B cell (primary cell): ENCODE data around the gene SHBG.

ENCODE experiments used
- CTCF ChIP-seq: fragments of 200-600 bp; IDR thresholded peaks from one replicate; pipeline ENCODE4 v1.8.0; 2022; ENCODE audit warnings: antibody characterized with exemption, mild to moderate bottlenecking
- EZH2 ChIP-seq: IDR thresholded peaks from 2 replicates; pipeline ENCODE4 v1.6.1; 2012; ENCODE audit warnings: borderline replicate concordance, low read depth, mild to moderate bottlenecking, moderate library complexity, low read length; ENCODE audit not compliant: insufficient read depth, poor library complexity, severe bottlenecking

- no peak for TF ChIP-seq CTCF
- no peak for TF ChIP-seq EZH2
Measured at GRCh38 chr17:7588553-7589203, 41.3 kb upstream of the SHBG start.
